Glutamatergic neuron (in vitro differentiated cells): ENCODE data around the gene ZNF581. TPM values are rescaled to one million over a fixed set of nuclear protein-coding genes. Genes with fewer than 3 reads are reported as not detected.

Experiments
- DNase-seq: peaks from one replicate; pipeline ENCODE4 v3.0.0; 2022
- H3K27ac Mint-ChIP-seq: one replicate; pipeline ENCODE4 v1.8.0; 2020; ENCODE audit warnings: mild to moderate bottlenecking, mixed read lengths, inconsistent platforms; ENCODE audit not compliant: unreplicated experiment
- H3K27me3 Mint-ChIP-seq: one replicate; pipeline ENCODE4 v1.8.0; 2020; ENCODE audit warnings: mild to moderate bottlenecking, moderate library complexity, mixed read lengths, inconsistent platforms; ENCODE audit not compliant: unreplicated experiment
- H3K36me3 Mint-ChIP-seq: one replicate; pipeline ENCODE4 v1.8.0; 2020; ENCODE audit warnings: mild to moderate bottlenecking, mixed read lengths, inconsistent platforms; ENCODE audit not compliant: unreplicated experiment
- H3K4me1 Mint-ChIP-seq: one replicate; pipeline ENCODE4 v1.8.0; 2020; ENCODE audit warnings: mild to moderate bottlenecking, low read depth, mixed read lengths, inconsistent platforms; ENCODE audit not compliant: unreplicated experiment
- H3K4me3 Mint-ChIP-seq: one replicate; pipeline ENCODE4 v1.8.0; 2020; ENCODE audit warnings: mild to moderate bottlenecking, mixed read lengths, inconsistent platforms; ENCODE audit not compliant: unreplicated experiment
- H3K9me3 Mint-ChIP-seq: one replicate; pipeline ENCODE4 v1.8.0; 2020; ENCODE audit warnings: mild to moderate bottlenecking, moderate library complexity, mixed read lengths, inconsistent platforms; ENCODE audit not compliant: unreplicated experiment
- total RNA-seq: library from RNA; stranded (reverse); fragmentation: NEBNext Ultra II Directional; extraction: Animal tissue kit (Norgen Biotek cat#: 25700); gene quantifications from one replicate; pipeline ENCODE4 v1.2.1, GENCODE V29; 2021; ENCODE audit not compliant: unreplicated experiment
- TF ChIP-seq, protein P1 (sequence below): fragments of 200-600 bp; sonication (generic); IDR thresholded peaks from one replicate; pipeline ENCODE4 v1.5.0; 2021; ENCODE audit not compliant: partially characterized antibody, unreplicated experiment

ZNF581 gene
- total RNA-seq, 1 donor from 2014 or later: 31.0 TPM

DNA sequence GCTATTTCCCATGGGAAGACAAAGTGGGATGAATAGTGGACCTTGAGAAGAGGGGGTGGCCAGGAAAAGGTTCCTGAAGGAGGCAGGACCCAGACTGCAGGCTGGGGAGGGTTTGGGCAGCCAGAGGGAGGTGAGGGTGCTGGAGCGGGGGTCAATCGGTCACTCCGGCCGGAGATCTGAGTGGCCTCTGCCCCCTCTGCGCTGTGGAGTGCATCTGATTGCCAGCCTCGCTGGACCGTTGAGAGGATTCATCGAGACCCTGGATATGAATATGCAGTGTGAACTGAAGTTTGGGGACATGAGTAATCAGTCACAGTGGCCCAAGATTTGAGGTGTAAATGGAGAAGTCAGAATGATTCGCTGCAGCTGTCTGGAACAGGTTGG is 8.1 kb upstream of the ZNF581 start:
- H3K27me3 Mint-ChIP-seq: peaks cover 14% of the 10 kb centered on the region
- H3K36me3 Mint-ChIP-seq: no peaks in the 10 kb centered on the region
- no peak for DNase-seq
- H3K4me3 Mint-ChIP-seq: peak overlapping the region; percentile 98
- peaks cover 20% of the 10 kb centered on the region for H3K4me1 Mint-ChIP-seq
- TF ChIP-seq, protein P1, sequence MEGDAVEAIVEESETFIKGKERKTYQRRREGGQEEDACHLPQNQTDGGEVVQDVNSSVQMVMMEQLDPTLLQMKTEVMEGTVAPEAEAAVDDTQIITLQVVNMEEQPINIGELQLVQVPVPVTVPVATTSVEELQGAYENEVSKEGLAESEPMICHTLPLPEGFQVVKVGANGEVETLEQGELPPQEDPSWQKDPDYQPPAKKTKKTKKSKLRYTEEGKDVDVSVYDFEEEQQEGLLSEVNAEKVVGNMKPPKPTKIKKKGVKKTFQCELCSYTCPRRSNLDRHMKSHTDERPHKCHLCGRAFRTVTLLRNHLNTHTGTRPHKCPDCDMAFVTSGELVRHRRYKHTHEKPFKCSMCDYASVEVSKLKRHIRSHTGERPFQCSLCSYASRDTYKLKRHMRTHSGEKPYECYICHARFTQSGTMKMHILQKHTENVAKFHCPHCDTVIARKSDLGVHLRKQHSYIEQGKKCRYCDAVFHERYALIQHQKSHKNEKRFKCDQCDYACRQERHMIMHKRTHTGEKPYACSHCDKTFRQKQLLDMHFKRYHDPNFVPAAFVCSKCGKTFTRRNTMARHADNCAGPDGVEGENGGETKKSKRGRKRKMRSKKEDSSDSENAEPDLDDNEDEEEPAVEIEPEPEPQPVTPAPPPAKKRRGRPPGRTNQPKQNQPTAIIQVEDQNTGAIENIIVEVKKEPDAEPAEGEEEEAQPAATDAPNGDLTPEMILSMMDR: no peak
- H3K27ac Mint-ChIP-seq: peak overlapping the region; percentile 94
- peaks cover 4% of the 10 kb centered on the region for H3K9me3 Mint-ChIP-seq

DNA sequence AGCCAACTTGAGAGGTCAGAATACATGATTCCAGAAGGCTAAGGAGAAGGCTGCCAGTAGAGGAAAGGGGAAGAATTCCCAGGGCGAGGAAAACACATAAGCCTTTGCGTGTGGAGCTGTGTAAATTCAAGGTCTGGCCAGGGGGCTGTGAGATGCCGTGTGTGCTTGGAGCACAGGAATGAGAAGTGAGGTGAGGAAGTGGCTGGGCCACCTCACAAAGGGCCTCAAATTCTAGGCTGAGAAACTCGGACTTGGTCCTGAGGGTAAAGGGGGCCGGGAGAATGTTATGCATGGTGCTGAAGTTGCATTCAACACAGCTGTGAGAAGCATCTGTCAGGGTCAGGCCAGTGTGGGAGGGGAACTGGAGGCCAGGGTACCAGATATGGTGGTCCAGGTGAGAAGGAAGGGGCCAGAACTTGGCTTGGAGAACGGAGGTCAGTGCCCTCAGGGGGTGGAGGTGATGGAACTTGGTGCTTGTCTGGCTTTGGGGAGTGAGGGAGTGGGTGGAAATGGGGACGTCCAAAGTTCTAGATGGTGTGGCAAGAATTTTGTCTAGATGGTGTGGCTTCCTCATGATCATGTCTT is 7.5 kb upstream of the ZNF581 start:
- Mint-ChIP-seq H3K4me3 (peak overlapping the region; percentile 98), H3K36me3 (no peaks in the 10 kb centered on the region)

DNA sequence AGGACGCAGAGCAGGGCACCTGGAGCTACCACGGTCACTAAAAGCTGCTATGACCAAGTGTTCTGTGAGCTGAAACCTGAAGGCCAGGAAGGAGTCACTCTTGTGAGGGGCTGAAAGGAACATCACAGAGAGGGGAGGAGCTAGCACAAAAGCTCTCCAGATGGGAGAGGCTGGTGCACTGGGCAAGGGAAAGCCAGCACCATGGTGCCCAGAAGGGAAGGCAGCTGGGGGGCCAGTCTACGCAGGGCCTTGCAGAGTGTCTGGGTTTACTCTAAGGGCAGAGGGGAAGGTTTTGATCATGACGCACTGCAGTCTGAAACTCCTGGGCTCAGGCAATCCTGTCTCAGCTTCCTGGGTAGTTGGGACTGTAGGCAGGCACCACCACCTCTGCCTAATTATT is 6.7 kb upstream of the ZNF581 start:
- Mint-ChIP-seq H3K9me3 (peaks cover 8% of the 10 kb centered on the region), H3K27me3 (peaks cover 14% of the 10 kb centered on the region), H3K27ac (no peak overlapping the region), H3K36me3 (no peaks in the 10 kb centered on the region), H3K4me1 (peaks cover 20% of the 10 kb centered on the region), H3K4me3 (peak overlapping the region; percentile 98)
- no peak for DNase-seq
- TF ChIP-seq, protein P1: no peak

More for the DNA sequence above, 7.5 kb upstream of the ZNF581 start:
- Mint-ChIP-seq H3K27me3 (peaks cover 14% of the 10 kb centered on the region), H3K4me1 (peaks cover 20% of the 10 kb centered on the region), H3K27ac (peak overlapping the region; percentile 94), H3K9me3 (peaks cover 4% of the 10 kb centered on the region)
- TF ChIP-seq, protein P1: no peak
- no peak for DNase-seq

DNA sequence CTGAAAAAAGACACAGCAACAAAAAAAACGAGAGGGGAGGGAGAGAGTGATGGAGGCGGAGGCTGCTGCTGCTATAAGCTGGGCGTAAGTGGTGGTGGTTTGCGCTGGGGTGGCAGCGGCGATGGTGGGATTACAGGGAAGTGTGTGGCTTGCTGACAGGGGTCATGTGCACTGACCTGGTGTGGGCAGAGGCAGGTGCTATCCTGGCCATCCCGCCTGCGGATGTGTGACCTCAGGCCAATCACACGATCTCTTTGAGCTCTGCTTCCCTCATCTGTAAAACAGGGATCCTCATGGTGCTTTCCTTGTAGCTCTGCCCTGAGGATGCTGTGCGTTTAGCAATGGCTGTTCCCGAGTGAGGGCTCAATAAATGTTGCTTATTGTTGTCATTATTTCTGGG is 5.9 kb upstream of the ZNF581 start:
- Mint-ChIP-seq H3K4me3 (peak overlapping the region; percentile 36), H3K27ac (no peak overlapping the region), H3K9me3 (peaks cover 11% of the 10 kb centered on the region), H3K4me1 (peaks cover 25% of the 10 kb centered on the region), H3K27me3 (peaks cover 18% of the 10 kb centered on the region), H3K36me3 (no peaks in the 10 kb centered on the region)
- TF ChIP-seq, protein P1: no peak
- DNase-seq: no peak

DNA sequence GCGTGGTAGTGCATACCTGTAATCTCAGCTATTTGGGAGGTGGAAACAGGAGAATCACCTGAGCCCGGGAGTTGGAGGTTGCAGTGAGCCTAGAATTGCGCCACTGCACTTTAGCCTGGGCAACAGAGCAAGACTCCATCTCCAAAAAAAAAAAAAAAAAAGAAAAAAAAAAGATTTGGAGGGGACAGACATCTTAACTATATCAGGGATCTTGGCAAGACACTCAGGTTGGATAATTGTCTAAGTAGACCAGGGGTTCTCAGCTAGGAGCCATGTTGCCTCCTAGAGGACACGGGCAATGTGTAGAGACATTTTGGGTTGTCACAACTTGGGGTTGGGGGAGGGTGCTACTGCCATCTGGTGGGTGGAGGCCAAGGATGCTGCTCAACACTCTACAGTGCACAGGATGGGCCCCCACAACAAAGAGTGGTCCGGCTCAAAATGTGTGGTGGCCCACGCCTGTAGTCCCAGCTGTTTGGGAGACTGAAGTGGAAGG is 4.5 kb upstream of the ZNF581 start:
- peaks cover 16% of the 10 kb centered on the region for H3K9me3 Mint-ChIP-seq
- TF ChIP-seq, protein P1: no peak
- peaks cover 21% of the 10 kb centered on the region for H3K27me3 Mint-ChIP-seq
- H3K4me3 Mint-ChIP-seq: peak overlapping the region; percentile 77
- H3K4me1 Mint-ChIP-seq: peaks cover 30% of the 10 kb centered on the region
- H3K36me3 Mint-ChIP-seq: no peaks in the 10 kb centered on the region
- peak; percentile 64 for DNase-seq
- peak overlapping the region; percentile 70 for H3K27ac Mint-ChIP-seq
